A375 (cell line): ENCODE results near the gene PEPD. TPM values are rescaled to one million over a fixed set of nuclear protein-coding genes. Genes with fewer than 3 reads are reported as not detected.

ENCODE experiments used
- total RNA-seq: library from RNA; depleted of rRNA; stranded (reverse); fragments of >200 nt; shearing (Covaris generic); gene quantifications from 2 replicates; pipeline ENCODE4 v1.2.3, GENCODE V29; 2014; rRNA removed

PEPD gene
- total RNA-seq: 30.0 and 39.6 TPM in 2 replicates

DNA sequence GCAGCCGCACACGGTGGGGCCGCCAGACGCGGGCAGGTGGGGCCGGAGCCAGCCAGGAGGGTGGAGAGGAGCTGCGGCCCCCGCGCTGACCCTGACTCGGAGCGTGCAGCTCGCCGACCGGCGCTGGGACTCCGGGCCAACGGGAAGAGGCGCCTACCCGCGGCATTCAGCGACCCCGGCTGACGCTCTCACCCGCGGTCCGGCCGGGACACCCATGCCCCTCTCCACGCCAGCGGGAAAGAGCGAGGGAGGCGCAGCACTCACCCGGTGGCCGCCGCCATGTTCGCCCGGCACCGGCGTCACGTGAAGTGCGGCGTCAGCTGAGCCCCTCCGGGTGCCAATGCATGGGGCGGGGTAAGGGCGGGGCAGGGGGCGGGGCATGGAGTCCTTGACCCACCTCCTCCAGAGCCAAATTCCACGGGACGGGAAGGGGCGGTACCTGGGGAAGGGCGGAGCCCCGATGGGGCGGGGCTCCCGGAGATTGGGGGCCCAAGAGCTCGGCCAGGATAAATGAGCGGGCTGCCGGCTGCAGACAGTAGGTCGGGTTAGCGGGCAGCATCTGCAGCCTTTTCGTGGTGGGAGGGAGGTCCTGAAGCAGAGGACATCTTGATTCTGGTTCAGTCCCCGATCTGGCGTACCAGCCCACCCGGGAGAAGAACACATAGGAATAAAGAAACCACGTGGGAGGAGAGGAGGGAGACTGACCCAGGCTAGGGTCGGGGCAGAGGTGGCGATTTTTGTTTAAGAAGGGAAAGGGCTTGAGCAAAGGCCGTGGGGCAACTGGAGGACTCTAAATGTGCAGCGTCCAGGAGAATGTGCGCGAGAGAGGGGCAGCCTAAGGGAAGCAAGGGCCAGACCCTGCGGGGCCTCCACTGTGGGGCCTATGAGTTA lies at the start of gene PEPD:
PEPD (minus strand) TSS at position 312 of the 891 bp plus-strand sequence; CDS start at position 281, 31 bp downstream.

DNA sequence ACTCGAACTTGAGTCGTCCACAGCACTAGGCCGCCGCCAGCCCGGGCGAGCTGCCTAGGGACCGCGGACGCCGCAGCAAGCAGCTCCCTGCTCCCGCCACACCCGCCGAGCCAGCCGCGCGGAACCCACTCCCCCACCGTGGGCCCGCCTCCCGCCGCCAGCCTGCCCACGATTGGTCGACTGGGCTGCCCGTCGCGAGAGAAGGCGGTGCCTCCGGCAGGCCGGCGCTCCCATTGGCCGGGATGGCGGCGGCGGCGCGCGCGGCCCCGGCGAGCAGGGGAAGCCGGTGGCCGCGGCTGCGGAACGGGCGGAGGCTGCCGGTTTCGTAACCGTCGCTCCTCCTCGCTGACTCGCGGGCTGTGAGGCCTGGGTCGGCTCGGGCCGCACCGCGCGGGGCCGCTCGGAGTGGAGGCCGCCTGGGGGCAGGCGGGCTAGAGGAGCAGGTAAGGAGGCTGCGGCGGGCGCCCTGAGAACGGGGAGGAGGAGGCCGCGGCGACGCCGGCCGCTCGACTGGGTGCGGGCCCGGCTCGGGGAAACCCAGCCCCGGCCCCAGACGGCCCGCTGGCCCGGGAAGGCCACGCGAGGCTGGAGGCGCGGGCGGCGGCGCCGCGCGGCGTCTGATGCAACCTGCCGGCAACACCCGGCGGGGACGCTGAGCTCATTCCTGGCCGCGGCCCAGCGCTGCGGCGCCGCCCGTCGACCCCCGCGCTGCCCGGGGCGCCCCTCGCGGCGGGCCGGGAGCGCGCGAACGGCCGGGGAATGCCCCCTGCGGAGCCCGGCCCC lies 147.9 kb downstream of the PEPD start, which contains the start of gene CEBPG:
CEBPG (plus strand) TSS at position 257 of the 783 bp plus-strand sequence. CDS start 5,531 bp downstream, outside the sequence.

Other genes with a start within 250 kb of the PEPD start
- 1.1 and 1.9 TPM in 2 replicates for gene CEBPA, start 219.3 kb downstream of the PEPD start, total RNA-seq
- 50.5 and 55.8 TPM in 2 replicates for gene CEBPG, start 148.1 kb downstream of the PEPD start, total RNA-seq
- not detected in 2 replicates for gene CHST8, start 100.2 kb upstream of the PEPD start, total RNA-seq